NCI-H146 (cell line): ENCODE results near the gene REEP3.

ENCODE experiments used
- DNase-seq: peaks from one replicate; lab custom pipeline; 2025; lab: John Stamatoyannopoulos, UW

Gene REEP3

DNA sequence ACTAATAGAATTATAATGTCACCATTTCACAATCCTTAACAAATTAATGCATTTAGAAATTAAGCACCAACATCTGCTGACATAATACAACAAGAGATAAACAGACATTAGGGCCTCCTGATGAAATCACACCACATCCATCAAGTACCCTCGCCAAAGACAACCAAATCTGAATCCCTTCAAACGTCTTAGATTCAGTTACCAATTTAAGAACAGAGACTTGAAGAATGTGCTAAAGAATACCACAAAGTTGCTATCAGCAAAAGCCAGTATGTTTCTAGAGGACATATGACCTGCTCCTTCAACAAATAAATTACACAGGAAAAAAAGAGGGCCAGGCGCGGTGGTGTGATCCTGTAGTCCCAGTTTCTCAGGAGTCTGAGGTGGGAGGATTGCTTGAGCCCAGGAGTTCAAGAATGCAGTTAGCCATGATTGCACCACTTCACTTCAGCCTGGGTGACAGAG, 144.5 kb downstream of the REEP3 start:
- no peak for DNase-seq

- no peak for DNase-seq
These were observed 145.7 kb downstream of the REEP3 start for GRCh38 chr10:63666836-63667383.

DNA sequence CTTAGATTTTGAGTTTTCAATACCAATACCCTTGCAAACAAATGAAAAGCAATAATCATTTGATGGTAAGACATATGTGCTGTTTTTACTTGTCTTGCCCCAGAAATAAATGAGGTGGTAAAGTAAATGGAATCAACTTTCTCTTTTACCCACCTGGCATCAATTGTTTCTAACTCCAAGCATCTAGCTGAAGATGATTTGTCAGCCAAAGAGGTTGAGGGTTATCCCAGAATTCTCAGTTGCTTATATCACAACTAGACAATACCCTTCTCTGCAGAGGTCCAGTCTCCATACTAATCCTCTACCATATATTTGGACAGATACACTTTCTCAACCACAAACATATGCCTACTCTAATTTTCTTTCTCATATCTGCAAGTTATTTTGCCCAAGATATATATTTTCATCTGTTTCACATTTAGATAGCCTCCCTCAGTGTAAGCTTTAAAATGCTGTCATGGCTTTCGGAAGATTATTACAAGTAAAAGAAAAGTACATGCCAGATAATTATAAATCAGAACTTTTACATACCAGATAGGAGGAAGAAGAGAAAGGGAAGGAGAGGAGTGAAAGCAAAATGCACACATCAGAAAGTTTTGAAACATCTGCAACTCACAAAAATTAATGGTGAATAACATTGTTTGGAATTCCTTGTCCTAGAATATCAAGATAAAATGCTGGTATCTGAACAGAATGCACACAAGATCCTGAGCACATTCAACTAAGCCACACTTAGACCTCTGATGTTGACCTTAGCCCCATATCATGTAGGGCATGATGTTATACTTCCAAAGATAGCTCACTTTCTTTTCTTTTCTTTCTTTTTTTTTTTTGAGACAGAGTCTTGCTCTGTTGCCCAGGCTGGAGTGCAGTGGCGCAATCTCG, 146.6 kb downstream of the REEP3 start:
- no peak for DNase-seq

GRCh38 chr10:63670291-63670898, 149.2 kb downstream of the REEP3 start:
- DNase-seq = no peak

DNA sequence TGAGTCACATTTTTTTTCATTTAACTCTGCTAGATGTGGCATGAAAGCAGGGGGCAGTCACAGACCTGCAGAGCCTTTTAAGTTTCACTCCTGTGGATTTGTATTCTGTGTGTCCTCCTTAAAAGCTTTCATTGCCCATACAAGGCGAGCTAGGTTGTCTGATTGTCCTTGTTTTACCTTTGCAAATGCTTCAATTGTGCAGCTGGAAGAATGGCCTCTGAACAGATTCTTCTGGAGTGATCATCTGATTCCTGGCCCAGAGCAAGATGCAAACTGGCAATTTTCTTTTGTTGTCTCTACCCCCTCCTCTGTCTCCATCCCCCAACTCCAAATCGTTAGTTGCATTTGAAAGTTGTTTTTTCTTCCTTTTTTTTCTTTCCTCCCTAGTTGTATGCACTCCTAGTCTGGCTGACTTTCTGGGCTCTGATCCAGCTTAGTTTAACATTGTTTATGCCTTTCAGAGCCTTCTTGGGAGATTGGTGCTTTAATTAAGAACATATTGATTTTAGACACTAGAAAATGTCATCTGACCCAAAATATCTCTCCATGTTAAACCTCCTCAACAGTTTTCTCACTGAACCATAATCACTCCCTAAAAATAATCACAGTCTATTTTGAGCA, 150.2 kb downstream of the REEP3 start:
- peak; percentile 21 for DNase-seq

- no peak for DNase-seq
These were observed 151.3 kb downstream of the REEP3 start for GRCh38 chr10:63672491-63672890.

GRCh38 chr10:63673246-63673645, 152.0 kb downstream of the REEP3 start:
- no peak for DNase-seq

- DNase-seq = no peak
These were observed 152.6 kb downstream of the REEP3 start for GRCh38 chr10:63673846-63674245.
